HepG2 (cell line): ENCODE data around the gene AKR1A1. TPM values are rescaled to one million over a fixed set of nuclear protein-coding genes. Genes with fewer than 3 reads are reported as not detected.

Source experiments
- CEBPB ChIP-seq: IDR thresholded peaks from 2 replicates; pipeline ENCODE4 v1.6.1; 2011; ENCODE audit warnings: low read depth, low read length, improper control_type of control experiment, borderline replicate concordance
- HMG20B ChIP-seq: conservative IDR thresholded peaks from 2 replicates; pipeline ENCODE4 v1.6.1; 2016; ENCODE audit warnings: missing genetic modification reagents, missing compliant biosample characterization
- HNF4G ChIP-seq, 2 experiments: sonication (generic) in 1 of 2; formaldehyde crosslinking in 1 of 2; IDR thresholded peaks; 2 replicates each; pipeline versions ENCODE4 v1.4.0 to v1.6.1; 2011 to 2020; ENCODE audit warnings: borderline replicate concordance in 2 of 2, low read depth in 2 of 2, mild to moderate bottlenecking in 2 of 2, low read length in 1 of 2, missing genetic modification reagents in 1 of 2, moderate library complexity in 1 of 2
- IRX3 ChIP-seq: sonication (generic); formaldehyde crosslinking; IDR thresholded peaks from 2 replicates; pipeline ENCODE4 v1.8.1; 2023; ENCODE audit warnings: mild to moderate bottlenecking, low read depth, missing genetic modification reagents, borderline replicate concordance
- MAZ ChIP-seq, 2 experiments: sonication (generic) in 1 of 2; formaldehyde crosslinking in 1 of 2; IDR thresholded peaks; 2 replicates each; pipeline versions ENCODE4 v1.5.0 to v1.6.1; 2012 to 2020; ENCODE audit warnings: low read depth in 2 of 2, mild to moderate bottlenecking in 2 of 2, borderline replicate concordance in 1 of 2, improper control_type of control experiment in 1 of 2, low read length in 1 of 2, missing genetic modification reagents in 1 of 2, moderate library complexity in 1 of 2
- MTF1 ChIP-seq: sonication (generic); formaldehyde crosslinking; IDR thresholded peaks from 2 replicates; pipeline ENCODE4 v1.5.0; 2020; ENCODE audit warnings: missing genetic modification reagents
- NFIC ChIP-seq: IDR thresholded peaks from 2 replicates; pipeline ENCODE4 v1.6.1; 2012; ENCODE audit warnings: mild to moderate bottlenecking, low read length, inconsistent platforms
- NFKB2 ChIP-seq: sonication (generic); formaldehyde crosslinking; IDR thresholded peaks from 2 replicates; pipeline ENCODE4 v1.4.0; 2020; ENCODE audit warnings: missing genetic modification reagents, borderline replicate concordance
- PAF1 ChIP-seq: IDR thresholded peaks from 2 replicates; pipeline ENCODE4 v1.6.1; 2016; ENCODE audit warnings: missing genetic modification reagents, missing compliant biosample characterization
- TOPORS ChIP-seq: sonication (generic); formaldehyde crosslinking; IDR thresholded peaks from 2 replicates; pipeline ENCODE4 v1.8.0; 2023; ENCODE audit warnings: mild to moderate bottlenecking, missing genetic modification reagents
- ZFP37 ChIP-seq: sonication (generic); formaldehyde crosslinking; IDR thresholded peaks from 2 replicates; pipeline ENCODE4 v1.4.0; 2020; ENCODE audit warnings: missing genetic modification reagents, borderline replicate concordance
- ZMAT3 ChIP-seq: sonication (generic); formaldehyde crosslinking; conservative IDR thresholded peaks from 2 replicates; pipeline ENCODE4 v1.7.0; 2021; ENCODE audit warnings: missing genetic modification reagents
- ZNF205 ChIP-seq: IDR thresholded peaks from 2 replicates; pipeline ENCODE4 v1.6.1; 2018; ENCODE audit warnings: missing biosample characterization, missing genetic modification reagents
- ZNF232 ChIP-seq: sonication (generic); formaldehyde crosslinking; IDR thresholded peaks from 2 replicates; pipeline ENCODE4 v1.4.0; 2020; ENCODE audit warnings: missing genetic modification reagents, borderline replicate concordance
- ZNF253 ChIP-seq: sonication (generic); formaldehyde crosslinking; IDR thresholded peaks from 2 replicates; pipeline ENCODE4 v1.8.0; 2022; ENCODE audit warnings: mild to moderate bottlenecking, missing genetic modification reagents, borderline replicate concordance
- ZNF75D ChIP-seq: sonication (generic); formaldehyde crosslinking; IDR thresholded peaks from 2 replicates; pipeline ENCODE4 v1.8.1; 2023; ENCODE audit warnings: missing genetic modification reagents, mild to moderate bottlenecking, borderline replicate concordance
- ZNF782 ChIP-seq: sonication (generic); formaldehyde crosslinking; IDR thresholded peaks from 2 replicates; pipeline ENCODE4 v1.4.0; 2020; ENCODE audit warnings: missing genetic modification reagents, mild to moderate bottlenecking, borderline replicate concordance
- ZNF839 ChIP-seq: sonication (generic); formaldehyde crosslinking; IDR thresholded peaks from 2 replicates; pipeline ENCODE4 v1.4.0; 2020; ENCODE audit warnings: missing genetic modification reagents, mild to moderate bottlenecking, borderline replicate concordance
- polyA plus RNA-seq, 8 experiments: library from polyadenylated mRNA; depleted of rRNA in 3 of 8; stranded (reverse) in 7 of 8; unstranded in 1 of 8; fragments of >200 nt; fragmentation: Illumina TruSeq in 4 of 8; extraction: Trizol in 4 of 8; gene quantifications; 2 replicates each; pipeline versions ENCODE4 v1.2.1 to v1.2.3, GENCODE V29; 2011 to 2016; ENCODE audit warnings: low read depth in 4 of 8, missing spikeins in 1 of 8, mixed read lengths in 1 of 8; ENCODE audit not compliant: insufficient read depth in 1 of 8
- total RNA-seq, 5 experiments: library from RNA; depleted of rRNA; stranded (reverse); fragments of >200 nt; fragmentation: Illumina TruSeq; extraction: Trizol; gene quantifications; 2 replicates each; pipeline ENCODE4 v1.2.3, GENCODE V29; 2016; ENCODE audit warnings: low read depth in 1 of 5
- TF ChIP-seq, protein P1 (sequence below): sonication (generic); formaldehyde crosslinking; IDR thresholded peaks from 2 replicates; pipeline ENCODE4 v1.5.1; 2020; ENCODE audit warnings: missing genetic modification reagents, mild to moderate bottlenecking, borderline replicate concordance
- TF ChIP-seq, protein P2 (sequence below): sonication (generic); formaldehyde crosslinking; IDR thresholded peaks from 2 replicates; pipeline ENCODE4 v1.8.0; 2022; ENCODE audit warnings: mild to moderate bottlenecking, missing genetic modification reagents, borderline replicate concordance
- TF ChIP-seq, protein P3 (sequence below): sonication (generic); formaldehyde crosslinking; IDR thresholded peaks from 2 replicates; pipeline ENCODE4 v1.5.1; 2020; ENCODE audit warnings: mild to moderate bottlenecking, missing genetic modification reagents, moderate library complexity

Gene AKR1A1
- total and polyA plus RNA-seq, 2 of the 13 experiments (the other 11 are each of a cell fraction or from before 2014, with no cell fraction given), result 181 to 217 TPM

DNA sequence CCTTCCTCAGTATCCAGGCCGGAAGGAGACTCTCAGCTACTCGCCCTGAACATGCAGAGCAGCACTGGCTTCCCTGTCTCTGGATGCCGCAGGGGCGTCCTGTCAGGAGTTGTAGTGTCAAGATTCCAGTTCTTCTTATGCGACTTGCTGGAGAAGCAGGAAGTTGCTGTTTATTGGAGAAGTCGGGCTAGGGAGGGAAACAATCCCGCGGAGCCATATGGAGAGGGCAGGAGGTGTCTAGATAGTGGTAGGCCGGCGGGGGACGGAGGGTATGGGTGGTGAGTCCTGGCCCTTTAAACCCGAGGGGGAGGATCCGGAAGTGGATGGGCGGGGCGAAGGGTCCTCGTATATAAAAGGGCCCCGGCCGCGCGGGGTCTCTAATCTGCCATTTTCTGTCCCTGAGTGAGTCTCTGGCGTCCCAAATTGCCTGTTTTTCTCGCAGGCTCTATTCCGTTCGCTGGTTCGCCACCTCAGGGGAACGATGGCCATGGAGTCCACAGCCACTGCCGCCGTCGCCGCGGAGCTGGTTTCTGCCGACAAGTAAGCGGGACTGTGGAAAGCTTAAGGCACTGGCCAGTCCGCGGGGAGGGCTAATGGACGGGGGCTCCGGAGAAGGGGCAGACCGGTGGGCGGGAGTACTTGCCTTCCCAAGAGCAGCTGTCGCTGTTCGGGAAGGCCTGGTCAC is 33.2 kb downstream of the AKR1A1 start, which contains the start of gene NASP (continued):
- TF ChIP-seq PAF1 (CRISPR knock-in tag), result no peak
- TF ChIP-seq, protein P1, sequence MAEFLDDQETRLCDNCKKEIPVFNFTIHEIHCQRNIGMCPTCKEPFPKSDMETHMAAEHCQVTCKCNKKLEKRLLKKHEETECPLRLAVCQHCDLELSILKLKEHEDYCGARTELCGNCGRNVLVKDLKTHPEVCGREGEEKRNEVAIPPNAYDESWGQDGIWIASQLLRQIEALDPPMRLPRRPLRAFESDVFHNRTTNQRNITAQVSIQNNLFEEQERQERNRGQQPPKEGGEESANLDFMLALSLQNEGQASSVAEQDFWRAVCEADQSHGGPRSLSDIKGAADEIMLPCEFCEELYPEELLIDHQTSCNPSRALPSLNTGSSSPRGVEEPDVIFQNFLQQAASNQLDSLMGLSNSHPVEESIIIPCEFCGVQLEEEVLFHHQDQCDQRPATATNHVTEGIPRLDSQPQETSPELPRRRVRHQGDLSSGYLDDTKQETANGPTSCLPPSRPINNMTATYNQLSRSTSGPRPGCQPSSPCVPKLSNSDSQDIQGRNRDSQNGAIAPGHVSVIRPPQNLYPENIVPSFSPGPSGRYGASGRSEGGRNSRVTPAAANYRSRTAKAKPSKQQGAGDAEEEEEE (CRISPR knock-in tag), result no peak
- TF ChIP-seq MTF1 (CRISPR knock-in tag), result no peak
- no peak for TF ChIP-seq IRX3 (CRISPR knock-in tag)
- no peak; the same call in 1 of the 2 replicates for TF ChIP-seq ZNF839 (CRISPR knock-in tag)
- TF ChIP-seq MAZ (IDR thresholded peaks at IDR 0.05; ENCODE audit: borderline replicate concordance, low read depth, low read length), result 0 out of 2 replicates have a peak, but pooled peaks have one; percentile 14
- TF ChIP-seq MAZ (CRISPR knock-in tag; IDR thresholded peaks at IDR 0.05; ENCODE audit: low read depth), result no peak
- TF ChIP-seq, protein P2, sequence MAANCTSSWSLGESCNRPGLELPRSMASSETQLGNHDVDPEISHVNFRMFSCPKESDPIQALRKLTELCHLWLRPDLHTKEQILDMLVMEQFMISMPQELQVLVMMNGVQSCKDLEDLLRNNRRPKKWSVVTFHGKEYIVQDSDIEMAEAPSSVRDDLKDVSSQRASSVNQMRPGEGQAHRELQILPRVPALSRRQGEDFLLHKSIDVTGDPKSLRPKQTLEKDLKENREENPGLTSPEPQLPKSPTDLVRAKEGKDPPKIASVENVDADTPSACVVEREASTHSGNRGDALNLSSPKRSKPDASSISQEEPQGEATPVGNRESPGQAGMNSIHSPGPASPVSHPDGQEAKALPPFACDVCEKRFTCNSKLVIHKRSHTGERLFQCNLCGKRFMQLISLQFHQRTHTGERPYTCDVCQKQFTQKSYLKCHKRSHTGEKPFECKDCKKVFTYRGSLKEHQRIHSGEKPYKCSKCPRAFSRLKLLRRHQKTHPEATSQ, result no peak
- no peak; the same call in 1 of the 2 replicates for TF ChIP-seq ZNF782 (CRISPR knock-in tag)
- TF ChIP-seq, protein P3, sequence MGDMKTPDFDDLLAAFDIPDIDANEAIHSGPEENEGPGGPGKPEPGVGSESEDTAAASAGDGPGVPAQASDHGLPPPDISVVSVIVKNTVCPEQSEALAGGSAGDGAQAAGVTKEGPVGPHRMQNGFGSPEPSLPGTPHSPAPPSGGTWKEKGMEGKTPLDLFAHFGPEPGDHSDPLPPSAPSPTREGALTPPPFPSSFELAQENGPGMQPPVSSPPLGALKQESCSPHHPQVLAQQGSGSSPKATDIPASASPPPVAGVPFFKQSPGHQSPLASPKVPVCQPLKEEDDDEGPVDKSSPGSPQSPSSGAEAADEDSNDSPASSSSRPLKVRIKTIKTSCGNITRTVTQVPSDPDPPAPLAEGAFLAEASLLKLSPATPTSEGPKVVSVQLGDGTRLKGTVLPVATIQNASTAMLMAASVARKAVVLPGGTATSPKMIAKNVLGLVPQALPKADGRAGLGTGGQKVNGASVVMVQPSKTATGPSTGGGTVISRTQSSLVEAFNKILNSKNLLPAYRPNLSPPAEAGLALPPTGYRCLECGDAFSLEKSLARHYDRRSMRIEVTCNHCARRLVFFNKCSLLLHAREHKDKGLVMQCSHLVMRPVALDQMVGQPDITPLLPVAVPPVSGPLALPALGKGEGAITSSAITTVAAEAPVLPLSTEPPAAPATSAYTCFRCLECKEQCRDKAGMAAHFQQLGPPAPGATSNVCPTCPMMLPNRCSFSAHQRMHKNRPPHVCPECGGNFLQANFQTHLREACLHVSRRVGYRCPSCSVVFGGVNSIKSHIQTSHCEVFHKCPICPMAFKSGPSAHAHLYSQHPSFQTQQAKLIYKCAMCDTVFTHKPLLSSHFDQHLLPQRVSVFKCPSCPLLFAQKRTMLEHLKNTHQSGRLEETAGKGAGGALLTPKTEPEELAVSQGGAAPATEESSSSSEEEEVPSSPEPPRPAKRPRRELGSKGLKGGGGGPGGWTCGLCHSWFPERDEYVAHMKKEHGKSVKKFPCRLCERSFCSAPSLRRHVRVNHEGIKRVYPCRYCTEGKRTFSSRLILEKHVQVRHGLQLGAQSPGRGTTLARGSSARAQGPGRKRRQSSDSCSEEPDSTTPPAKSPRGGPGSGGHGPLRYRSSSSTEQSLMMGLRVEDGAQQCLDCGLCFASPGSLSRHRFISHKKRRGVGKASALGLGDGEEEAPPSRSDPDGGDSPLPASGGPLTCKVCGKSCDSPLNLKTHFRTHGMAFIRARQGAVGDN (CRISPR knock-in tag), result no peak
- TF ChIP-seq ZNF253 (CRISPR knock-in tag), result peak; percentile 58; the same call in 1 of the 2 replicates
- TF ChIP-seq ZNF75D (CRISPR knock-in tag), result no peak
- no peak for TF ChIP-seq HNF4G (IDR thresholded peaks at IDR 0.05; ENCODE audit: borderline replicate concordance, low read depth, low read length)
- TF ChIP-seq HNF4G (CRISPR knock-in tag; IDR thresholded peaks at IDR 0.05; ENCODE audit: borderline replicate concordance, low read depth), result no peak
- no peak for TF ChIP-seq CEBPB
- TF ChIP-seq TOPORS, result no peak
- TF ChIP-seq HMG20B (CRISPR knock-in tag), result no peak
- TF ChIP-seq NFIC, result no peak
- peak; percentile 61; the same call in 1 of the 2 replicates for TF ChIP-seq ZMAT3 (CRISPR knock-in tag)
- no peak for TF ChIP-seq ZNF205 (CRISPR knock-in tag)
- no peak; the same call in 1 of the 2 replicates for TF ChIP-seq ZFP37 (CRISPR knock-in tag)
- TF ChIP-seq ZNF232, result no peak
- TF ChIP-seq NFKB2 (CRISPR knock-in tag), result peak; percentile 77; the same call in 1 of the 2 replicates
